OCI-LY7 (cell line): ENCODE results near the gene FAM151A. TPM values are rescaled to one million over a fixed set of nuclear protein-coding genes. Genes with fewer than 3 reads are reported as not detected.

Experiments used
- BruUV-seq: library from RNA; stranded (reverse); fragments of 400-500 nt; replicated peaks from 2 replicates; lab custom pipeline; 2021; lab: Mats Ljungman, UMichigan
- CTCF ChIA-PET: fragments of 300-600 bp; sonication (Branson Sonifier 250); formaldehyde crosslinking; loops from one replicate; lab custom pipeline; 2022; ENCODE audit warnings: antibody characterized with exemption; ENCODE audit not compliant: unreplicated experiment; lab: Charles Lee
- POLR2A ChIA-PET: fragments of 300-600 bp; sonication (Branson Sonifier 250); formaldehyde crosslinking; loops from one replicate; lab custom pipeline; 2022; ENCODE audit warnings: antibody characterized with exemption; lab: Charles Lee
- DNase-seq: peaks from one replicate; pipeline ENCODE4 v3.0.0-alpha.2; 2015; ENCODE audit warnings: low spot score
- H2AFZ ChIP-seq: fragments of 200-600 bp; sonication (generic), shearing (Covaris generic); 2 replicates; pipeline ENCODE4 v1.6.1; 2014; ENCODE audit warnings: mild to moderate bottlenecking, antibody characterized with exemption, low read length, moderate library complexity
- H3K27ac ChIP-seq: fragments of 200-600 bp; sonication (generic); 2 replicates; pipeline ENCODE4 v1.5.1; 2014; ENCODE audit warnings: mixed run types, low read depth, mild to moderate bottlenecking, moderate library complexity, low read length, inconsistent platforms; ENCODE audit not compliant: poor library complexity, severe bottlenecking
- H3K36me3 ChIP-seq: fragments of 200-600 bp; sonication (generic); 2 replicates; pipeline ENCODE4 v1.6.1; 2014; ENCODE audit warnings: mild to moderate bottlenecking, antibody characterized with exemption, low read length, moderate library complexity, mixed read lengths; ENCODE audit not compliant: insufficient read depth
- H3K4me1 ChIP-seq: fragments of 200-600 bp; sonication (generic); 2 replicates; pipeline ENCODE4 v1.5.1; 2014; ENCODE audit warnings: mild to moderate bottlenecking, low read length; ENCODE audit not compliant: insufficient read depth, poor library complexity, severe bottlenecking
- H3K4me2 ChIP-seq: fragments of 200-600 bp; sonication (generic); 2 replicates; pipeline ENCODE4 v1.6.1; 2014; ENCODE audit warnings: mild to moderate bottlenecking, low read length
- H3K4me3 ChIP-seq: fragments of 200-600 bp; sonication (generic); 2 replicates; pipeline ENCODE4 v1.5.1; 2014; ENCODE audit warnings: mild to moderate bottlenecking, low read depth, low read length; ENCODE audit not compliant: poor library complexity, severe bottlenecking
- H3K79me2 ChIP-seq: fragments of 200-600 bp; sonication (generic); 2 replicates; pipeline ENCODE4 v1.6.1; 2016; ENCODE audit warnings: low read depth, mild to moderate bottlenecking, low read length, moderate library complexity, mixed read lengths; ENCODE audit not compliant: insufficient read depth
- H3K9me2 ChIP-seq: fragments of 200-600 bp; sonication (generic); 2 replicates; pipeline ENCODE4 v1.6.1; 2016; ENCODE audit warnings: mild to moderate bottlenecking, low read length, mixed read lengths; ENCODE audit not compliant: insufficient read depth
- H3K9me3 ChIP-seq: fragments of 200-600 bp; sonication (generic); 2 replicates; pipeline ENCODE4 v1.6.1; 2014; ENCODE audit warnings: mild to moderate bottlenecking, mixed run types, low read length, mixed read lengths
- H4K20me1 ChIP-seq: fragments of 200-600 bp; sonication (generic); 2 replicates; pipeline ENCODE4 v1.6.1; 2014; ENCODE audit warnings: mild to moderate bottlenecking, antibody characterized with exemption, low read length, moderate library complexity, mixed read lengths; ENCODE audit not compliant: insufficient read depth
- CTCF ChIP-seq: fragments of 200-600 bp; sonication (generic); conservative IDR thresholded peaks from 2 replicates; pipeline ENCODE4 v1.5.1; 2014; ENCODE audit warnings: mild to moderate bottlenecking, antibody characterized with exemption, low read length, moderate library complexity, mixed read lengths
- EZH2phosphoT487 ChIP-seq: fragments of 200-600 bp; sonication (generic); IDR thresholded peaks from 2 replicates; pipeline ENCODE4 v1.6.1; 2018; ENCODE audit warnings: low read depth, borderline replicate concordance, mild to moderate bottlenecking, mixed run types, antibody characterized with exemption, low read length, moderate library complexity, mixed read lengths
- intact Hi-C: fragments of 100-400 bp; cut with micrococcal nuclease; formaldehyde crosslinking; loops from one replicate; pipeline ENCODE4 v1.10.0; 2022; ENCODE audit not compliant: unreplicated experiment
- total RNA-seq, 2 experiments: library from RNA; depleted of rRNA in 1 of 2; stranded (reverse); fragments of >200 nt in 1 of 2; shearing (Covaris generic) in 1 of 2; gene quantifications; 2 replicates each; pipeline ENCODE4 v1.2.3, GENCODE V29; 2014 to 2022

FAM151A gene
- total RNA-seq, 2 experiments from 2014 or later, result not detected

GRCh38 chr1:54668567-54668966 is 45.2 kb upstream of the FAM151A start:
- BruUV-seq, result no TSS peak
- H3K9me2 ChIP-seq, result no peaks in the 10 kb centered on the region
- no peak overlapping the region for H3K4me2 ChIP-seq
- no peaks in the 10 kb centered on the region for H3K4me1 ChIP-seq
- H3K9me3 ChIP-seq, result no peaks in the 10 kb centered on the region
- no peak for DNase-seq
- no peaks in the 10 kb centered on the region for H4K20me1 ChIP-seq
- ChIA-PET POLR2A (no interaction called here), CTCF (no interaction called here)
- H3K27ac ChIP-seq, result no peak overlapping the region
- H3K36me3 ChIP-seq, result no peaks in the 10 kb centered on the region
- H3K79me2 ChIP-seq, result no peaks in the 10 kb centered on the region
- no peak for TF ChIP-seq EZH2phosphoT487
- no peak for TF ChIP-seq CTCF
- intact Hi-C loops, result no loop called here
- H3K4me3 ChIP-seq, result no peak overlapping the region
- no peak overlapping the region for H2AFZ ChIP-seq

DNA sequence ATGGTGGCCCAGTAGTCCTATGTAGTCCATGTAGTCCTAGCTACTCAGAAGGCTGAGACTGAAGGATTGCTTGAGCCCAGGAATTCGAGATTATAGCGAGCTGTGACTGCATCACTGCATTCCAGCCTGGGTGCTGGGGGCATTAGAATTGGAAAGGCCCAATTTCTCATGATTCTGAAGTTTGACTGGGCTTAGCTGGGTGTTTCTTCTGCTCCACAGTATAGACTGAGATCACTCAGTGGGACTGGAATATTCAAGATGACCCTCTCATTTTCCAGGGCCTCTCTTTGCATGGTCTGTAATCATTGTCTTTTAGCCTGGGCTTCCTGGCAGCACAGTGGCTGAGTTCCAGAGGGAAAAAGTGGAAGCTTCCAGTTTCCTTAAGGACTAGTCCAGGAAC is 44.5 kb upstream of the FAM151A start:
- no peaks in the 10 kb centered on the region for H3K36me3 ChIP-seq
- H3K27ac ChIP-seq, result no peak overlapping the region
- no peaks in the 10 kb centered on the region for H3K9me2 ChIP-seq
- no peaks in the 10 kb centered on the region for H3K9me3 ChIP-seq
- no TSS peak for BruUV-seq
- H4K20me1 ChIP-seq, result no peaks in the 10 kb centered on the region
- intact Hi-C loops, result no loop called here
- H3K79me2 ChIP-seq, result no peaks in the 10 kb centered on the region
- TF ChIP-seq EZH2phosphoT487 (no peak), CTCF (no peak)
- ChIA-PET POLR2A (no interaction called here), CTCF (no interaction called here)
- no peak overlapping the region for H2AFZ ChIP-seq
- H3K4me2 ChIP-seq, result no peak overlapping the region
- H3K4me3 ChIP-seq, result no peak overlapping the region
- no peak for DNase-seq
- no peaks in the 10 kb centered on the region for H3K4me1 ChIP-seq

- Histone ChIP-seq H3K4me2 (no peak overlapping the region), H3K36me3 (no peaks in the 10 kb centered on the region), H3K4me3 (no peak overlapping the region), H3K4me1 (no peaks in the 10 kb centered on the region), H3K9me2 (no peaks in the 10 kb centered on the region), H3K79me2 (no peaks in the 10 kb centered on the region), H4K20me1 (no peaks in the 10 kb centered on the region), H3K9me3 (no peaks in the 10 kb centered on the region), H3K27ac (no peak overlapping the region), H2AFZ (no peak overlapping the region)
- no peak for TF ChIP-seq EZH2phosphoT487
- TF ChIP-seq CTCF, result no peak
- no peak for DNase-seq
- POLR2A ChIA-PET, result no interaction called here
- CTCF ChIA-PET, result no interaction called here
- intact Hi-C loops, result no loop called here
- no TSS peak for BruUV-seq
Measured at GRCh38 chr1:54666333-54666732, 43.0 kb upstream of the FAM151A start.
